HG03108 (cell line): Measurements from ENCODE around the gene KCTD18.

Experiments
- ATAC-seq: cut with Tn5 transposase; IDR thresholded peaks from one replicate; pipeline ENCODE4 v1.9.1; 2021; ENCODE audit warnings: moderate library complexity; ENCODE audit not compliant: unreplicated experiment

The KCTD18 gene

DNA sequence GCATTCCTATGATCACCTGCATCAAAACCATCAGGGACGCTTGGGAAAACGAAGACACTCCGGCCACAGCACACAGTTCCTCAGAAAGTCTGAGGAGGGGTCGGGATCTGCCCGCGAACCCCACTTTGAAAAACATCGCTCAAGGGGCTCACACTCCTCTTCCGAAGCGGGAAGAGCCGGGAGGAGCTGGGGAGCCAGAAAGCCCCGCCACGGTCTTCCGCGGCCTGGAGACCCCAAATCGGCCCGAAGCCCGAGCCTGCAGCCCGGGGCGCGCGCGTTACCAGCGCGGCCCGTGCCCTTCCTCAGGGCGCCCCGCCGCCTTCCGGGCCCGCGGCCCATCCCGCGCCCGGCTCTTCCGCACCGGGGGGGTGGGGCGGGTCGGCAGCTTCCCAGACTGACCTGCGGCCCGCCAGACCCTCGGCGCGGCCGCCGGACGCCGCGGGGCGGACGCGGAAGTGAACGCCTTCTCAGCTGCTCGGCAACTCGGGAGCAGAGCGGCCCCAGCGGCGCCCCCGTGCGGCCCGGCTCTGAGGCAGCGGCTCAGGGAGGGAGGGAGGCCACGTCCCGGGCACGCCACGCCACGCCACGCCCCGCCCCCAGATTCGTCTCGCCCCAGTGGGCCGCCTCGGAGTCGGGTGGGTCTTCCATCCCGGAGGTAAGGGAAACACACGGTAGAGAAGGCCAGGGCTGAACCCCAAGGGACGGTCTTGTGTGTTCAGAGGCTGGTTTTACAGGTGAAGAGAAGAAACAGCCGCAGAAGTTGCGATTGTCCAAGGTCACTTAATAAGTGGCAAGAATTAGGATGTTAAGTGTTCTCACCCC lies at the start of gene KCTD18:
TSS of gene KCTD18 (minus strand) at position 457 of the 822 bp plus-strand sequence. CDS start 3,052 bp downstream, outside the sequence.
- peak; percentile 99 for ATAC-seq

DNA sequence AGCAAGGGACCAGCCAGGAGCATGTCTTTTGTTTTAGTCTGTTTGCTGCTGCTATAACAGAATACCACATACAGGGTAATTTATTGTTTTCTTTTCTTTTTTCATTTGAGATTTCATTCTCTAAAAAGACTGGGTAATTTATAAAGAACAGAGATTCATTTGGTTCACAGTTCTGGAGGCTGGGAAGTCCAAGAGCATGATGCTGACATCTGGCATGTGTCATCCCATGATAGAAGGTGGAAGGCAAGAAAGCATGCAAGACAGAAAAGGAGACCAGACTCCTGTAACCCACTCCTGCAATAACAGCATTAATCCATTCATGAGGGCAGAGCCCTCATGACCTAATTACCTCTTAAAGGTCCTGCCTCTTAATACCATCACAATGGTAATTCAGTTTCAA lies 30.9 kb upstream of the KCTD18 start:
- ATAC-seq = no peak

DNA sequence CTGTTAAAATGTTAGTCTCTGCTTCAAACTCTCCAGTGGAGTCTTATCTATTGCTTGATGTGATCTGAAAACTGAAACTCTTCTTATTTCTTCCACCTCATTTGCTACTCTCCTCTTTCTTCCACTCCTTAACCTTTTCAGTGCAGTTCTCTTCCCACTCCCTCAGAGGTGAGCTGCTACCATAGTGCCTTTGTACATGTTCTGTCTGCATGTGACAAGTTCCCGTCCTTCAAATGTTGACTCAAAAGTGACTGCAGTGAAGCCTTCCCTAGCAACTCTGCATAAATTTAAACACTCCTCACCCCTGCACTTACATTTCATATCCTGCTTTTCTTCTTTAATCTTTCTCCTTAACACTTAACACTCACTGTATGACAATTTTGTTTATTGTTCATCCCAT lies 28.3 kb upstream of the KCTD18 start:
- ATAC-seq = no peak

DNA sequence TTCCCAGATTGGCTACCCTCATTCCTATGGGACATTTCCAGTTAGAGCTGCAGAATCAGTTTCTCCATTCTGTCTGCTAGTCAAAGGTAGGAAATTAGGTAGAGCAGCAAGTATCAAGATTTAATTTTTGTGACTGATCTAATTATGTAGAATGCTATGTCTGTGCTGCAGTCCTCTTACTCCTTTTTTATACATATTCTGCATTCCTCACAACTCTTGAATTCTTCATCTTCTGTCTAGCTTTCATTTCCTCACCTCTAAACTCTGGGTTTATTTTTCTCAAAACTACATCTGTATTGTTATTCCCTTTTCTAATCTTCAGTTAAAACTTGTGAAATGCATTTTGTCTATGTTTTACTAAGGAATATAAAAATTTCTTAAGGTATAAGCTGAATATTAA lies 24.7 kb upstream of the KCTD18 start:
- ATAC-seq = no peak

DNA sequence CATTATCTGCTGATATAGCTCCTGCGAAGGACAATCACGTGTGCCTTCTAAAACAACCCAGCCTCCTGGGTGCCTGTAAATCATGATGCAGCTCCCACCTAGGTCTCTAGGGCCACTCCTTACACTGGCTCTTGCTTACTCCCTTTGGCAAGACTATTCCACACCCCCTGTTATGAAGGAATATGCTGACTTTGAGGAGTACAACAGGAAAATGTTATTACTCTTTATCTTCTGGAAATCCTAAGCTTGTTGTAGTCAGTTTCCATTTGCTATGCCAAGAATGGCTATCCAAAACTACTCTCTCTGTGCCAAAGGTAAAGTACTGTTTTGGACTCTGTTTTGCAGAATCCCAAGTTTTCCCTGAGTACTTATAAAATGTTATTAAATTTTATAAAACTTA lies 23.9 kb upstream of the KCTD18 start:
- ATAC-seq = no peak

DNA sequence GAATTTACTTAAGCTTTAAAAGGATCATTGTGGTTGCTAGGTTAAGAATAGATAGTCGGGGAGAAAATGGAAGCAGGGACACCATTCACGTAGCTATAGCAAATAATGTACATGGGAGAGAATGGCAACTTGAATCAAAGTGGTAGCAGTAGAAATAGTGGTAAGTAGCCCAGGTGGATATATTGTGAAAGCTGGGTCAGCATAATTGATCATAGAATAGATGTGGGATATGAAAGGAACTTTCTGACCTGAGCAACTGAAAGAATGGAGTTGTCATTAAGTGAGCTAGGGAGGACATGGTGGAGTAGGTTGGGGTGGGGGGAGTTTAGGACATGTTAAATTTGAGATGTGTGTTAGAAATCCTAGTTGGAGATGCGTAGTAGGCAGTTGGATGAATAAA lies 18.4 kb upstream of the KCTD18 start:
- no peak for ATAC-seq

DNA sequence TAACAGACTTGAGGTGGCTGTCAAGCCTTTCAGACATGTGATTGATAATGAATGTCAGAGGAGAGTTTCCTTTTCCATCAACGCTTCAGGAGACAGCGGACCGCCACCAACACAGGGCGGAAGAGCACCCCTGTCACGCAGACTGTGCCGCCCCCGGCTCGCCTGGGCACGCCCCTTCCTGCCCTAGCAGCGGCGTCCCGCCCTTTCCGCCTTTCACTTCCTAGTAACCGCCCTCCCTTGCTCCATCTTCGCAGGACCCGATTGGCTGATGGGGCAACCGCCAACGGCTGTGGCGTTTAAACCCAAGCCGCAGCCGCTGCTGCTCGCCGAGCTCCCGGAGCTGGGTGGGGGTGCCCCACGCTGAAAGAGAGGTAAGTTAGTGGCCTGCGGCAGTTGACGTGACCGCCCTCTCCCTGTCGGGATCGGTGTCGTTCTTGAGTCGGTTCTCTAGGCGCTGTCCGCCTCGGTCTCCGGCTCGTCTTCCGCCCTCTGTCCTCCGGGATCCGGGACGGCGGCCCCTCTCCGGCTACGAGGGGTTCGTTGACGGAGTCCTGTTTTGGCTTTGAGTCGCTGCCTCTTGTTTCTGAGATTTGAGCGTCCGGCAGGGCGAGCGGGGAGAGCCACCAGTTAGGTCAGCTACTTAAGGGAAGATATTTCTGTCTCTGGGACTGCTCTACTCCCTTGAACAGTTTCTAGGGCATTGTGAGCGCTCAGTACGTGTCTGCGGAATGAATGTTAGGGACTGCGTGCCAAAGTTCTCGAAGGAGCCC lies 16.2 kb upstream of the KCTD18 start, which contains the start of gene SGO2:
TSS of gene SGO2 (plus strand) at position 326 of the 770 bp plus-strand sequence. CDS start 6,769 bp downstream, outside the sequence.
- ATAC-seq = peak; percentile 100

DNA sequence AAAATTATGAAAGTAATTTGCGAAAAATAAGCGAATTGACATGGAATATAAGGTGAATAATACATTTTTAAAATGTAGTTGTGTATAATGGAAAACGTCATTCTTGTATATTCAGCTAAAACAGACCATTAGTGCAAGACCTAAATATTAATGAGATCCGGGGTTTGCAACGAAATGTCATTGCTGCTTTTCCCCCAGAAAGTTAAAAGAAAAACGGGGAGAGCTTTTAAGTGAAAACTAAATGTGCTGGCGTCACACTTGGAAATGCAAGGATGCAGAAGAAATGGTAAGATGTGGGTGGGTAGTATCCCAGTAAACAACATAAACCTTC lies 15.6 kb upstream of the KCTD18 start:
- ATAC-seq = no peak

DNA sequence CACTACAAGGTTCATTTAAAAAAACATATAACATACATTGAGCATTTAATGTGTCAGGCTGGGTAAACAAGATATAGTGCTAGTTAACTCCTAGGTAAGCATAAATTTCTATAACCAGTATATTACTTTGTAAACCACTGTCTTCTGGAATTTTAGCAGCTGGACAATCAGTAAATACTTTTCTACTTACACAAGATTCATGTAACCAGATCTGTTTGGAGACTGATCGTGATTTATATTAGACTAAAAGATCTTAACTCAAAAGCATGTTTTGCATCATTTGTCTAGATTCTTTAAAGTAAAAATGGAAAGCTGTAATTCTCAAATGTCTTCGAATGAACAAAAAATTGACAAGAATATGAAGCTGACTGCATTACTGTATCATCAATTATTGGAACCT lies 15.2 kb upstream of the KCTD18 start:
- no peak for ATAC-seq

DNA sequence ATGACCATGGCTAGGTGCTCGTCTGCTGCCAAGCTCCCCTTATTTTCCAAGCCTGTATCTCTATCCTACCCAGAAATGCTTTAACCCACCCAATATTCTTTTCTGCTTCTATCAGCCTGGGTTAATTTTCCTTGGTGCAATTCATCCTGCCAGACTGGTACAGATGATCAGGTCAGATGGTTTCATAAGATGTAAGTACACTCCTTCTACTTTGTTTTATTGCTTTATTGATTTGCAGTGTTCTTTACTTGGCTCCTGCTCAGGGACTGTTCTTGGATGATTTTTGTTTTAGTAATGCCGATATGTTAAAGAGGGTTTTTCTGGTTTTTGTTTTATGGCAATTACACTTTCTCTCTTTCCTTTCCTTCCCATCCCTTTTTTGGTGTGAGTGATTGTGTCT lies 13.7 kb upstream of the KCTD18 start:
- ATAC-seq = no peak

DNA sequence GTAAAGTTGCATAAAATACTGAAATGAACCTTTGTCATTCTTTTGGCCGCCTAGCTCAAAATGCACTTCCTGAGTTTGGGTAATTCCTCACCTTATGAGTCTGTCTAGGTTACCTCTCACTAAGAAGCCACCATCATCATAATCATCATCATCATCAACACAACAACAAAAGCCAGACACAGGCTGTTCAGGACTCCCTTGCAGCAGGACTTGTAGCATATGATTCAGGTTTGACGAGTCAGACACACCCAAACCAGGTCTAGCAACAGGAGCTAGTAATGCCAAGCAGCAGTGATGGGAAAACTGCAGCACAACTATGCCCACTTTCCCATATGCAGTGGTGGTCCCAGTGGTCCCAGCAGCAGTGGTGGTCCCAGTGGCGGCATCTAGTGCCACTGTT lies 13.3 kb upstream of the KCTD18 start:
- no peak for ATAC-seq

DNA sequence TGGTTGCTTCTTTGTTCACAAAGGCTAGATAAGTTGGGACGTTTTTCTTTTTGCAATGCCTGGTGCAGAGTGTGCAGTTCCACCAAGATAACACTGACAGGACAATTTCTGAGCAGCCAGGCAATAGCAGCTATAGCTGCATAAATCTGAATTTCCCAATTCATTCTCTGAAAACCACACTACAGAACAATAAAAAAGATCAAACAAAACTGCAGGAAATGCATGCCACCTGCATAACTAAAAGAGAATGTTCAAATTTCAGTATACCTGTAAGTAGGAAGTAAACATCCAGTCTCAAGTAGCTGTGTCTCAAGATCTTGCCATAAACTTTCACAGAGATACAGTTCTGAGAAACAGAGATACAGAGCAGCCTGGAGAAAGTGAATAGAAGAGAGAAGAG lies 5.3 kb upstream of the KCTD18 start:
- ATAC-seq = no peak

DNA sequence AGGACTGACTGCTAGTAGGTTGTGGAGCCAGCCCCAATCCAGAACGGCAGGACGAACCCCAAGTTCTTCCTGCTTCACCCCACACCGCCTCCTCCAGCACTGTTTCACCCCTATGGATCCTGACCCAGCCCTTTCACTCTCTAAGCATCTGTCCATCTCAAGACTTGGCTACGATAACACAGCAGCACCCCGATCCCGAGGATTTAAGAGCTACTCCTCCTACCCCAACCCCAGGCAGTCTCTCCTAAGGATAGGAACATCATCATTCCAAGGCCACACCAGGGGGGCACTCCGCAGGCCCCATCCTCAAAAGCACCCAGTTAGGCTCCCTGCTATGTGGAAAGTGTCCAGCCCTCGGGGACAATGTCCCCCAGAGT lies 645 bp downstream of the KCTD18 start:
- ATAC-seq = no peak

DNA sequence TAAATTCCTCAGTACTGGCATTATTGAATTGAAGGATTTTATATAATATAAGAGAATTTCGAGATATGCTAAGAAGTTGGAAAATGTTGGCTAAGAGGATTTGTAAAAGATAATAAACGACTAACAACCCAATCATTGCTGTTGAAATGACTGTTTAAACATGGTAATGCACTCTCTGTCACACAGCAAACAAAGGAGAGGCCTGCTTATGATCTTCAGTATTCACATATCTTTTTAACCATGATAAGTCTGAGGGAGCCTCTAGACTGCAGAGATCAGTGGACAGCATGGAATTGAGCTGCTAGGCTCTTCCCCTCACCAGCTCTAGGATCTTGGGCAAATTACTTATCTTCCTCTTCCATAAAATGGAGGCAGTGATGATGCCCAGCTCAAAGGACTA lies 2.7 kb downstream of the KCTD18 start:
- no peak for ATAC-seq

DNA sequence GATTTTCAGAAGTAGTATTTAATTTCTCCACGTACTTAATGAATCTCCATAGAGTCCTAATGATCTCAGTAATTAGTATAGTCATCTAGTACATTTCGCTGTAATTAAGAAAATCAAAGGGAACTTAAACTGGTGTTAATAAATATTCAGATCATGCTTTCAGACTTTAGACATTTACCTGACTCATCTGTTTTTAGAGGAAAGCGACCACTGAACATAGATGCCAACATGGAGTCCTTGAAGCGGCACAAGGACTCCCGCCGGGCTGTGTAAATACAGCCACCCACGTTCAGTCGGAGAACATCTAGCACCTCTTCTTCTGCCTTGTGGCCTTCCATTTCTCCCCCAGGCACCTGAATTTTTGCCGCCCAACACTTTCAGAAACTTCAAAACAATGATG lies 3.2 kb downstream of the KCTD18 start:
- no peak for ATAC-seq

DNA sequence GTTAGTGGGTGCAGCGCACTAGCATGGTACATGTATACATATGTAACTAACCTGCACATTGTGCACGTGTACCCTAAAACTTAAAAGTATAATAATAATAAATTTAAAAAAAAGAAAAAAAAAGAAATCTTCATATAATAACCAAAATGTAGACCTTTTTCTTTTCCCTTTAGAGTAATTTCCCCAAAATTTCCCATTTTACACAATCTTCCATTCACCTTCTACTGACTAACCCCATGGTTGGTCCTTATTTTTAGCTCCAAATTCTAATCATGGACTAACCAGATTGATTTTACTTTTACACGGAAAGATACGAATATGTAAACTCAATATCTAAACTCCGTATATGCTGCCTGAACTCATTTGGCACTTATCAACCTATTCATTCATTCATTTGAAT lies 7.7 kb downstream of the KCTD18 start:
- no peak for ATAC-seq

DNA sequence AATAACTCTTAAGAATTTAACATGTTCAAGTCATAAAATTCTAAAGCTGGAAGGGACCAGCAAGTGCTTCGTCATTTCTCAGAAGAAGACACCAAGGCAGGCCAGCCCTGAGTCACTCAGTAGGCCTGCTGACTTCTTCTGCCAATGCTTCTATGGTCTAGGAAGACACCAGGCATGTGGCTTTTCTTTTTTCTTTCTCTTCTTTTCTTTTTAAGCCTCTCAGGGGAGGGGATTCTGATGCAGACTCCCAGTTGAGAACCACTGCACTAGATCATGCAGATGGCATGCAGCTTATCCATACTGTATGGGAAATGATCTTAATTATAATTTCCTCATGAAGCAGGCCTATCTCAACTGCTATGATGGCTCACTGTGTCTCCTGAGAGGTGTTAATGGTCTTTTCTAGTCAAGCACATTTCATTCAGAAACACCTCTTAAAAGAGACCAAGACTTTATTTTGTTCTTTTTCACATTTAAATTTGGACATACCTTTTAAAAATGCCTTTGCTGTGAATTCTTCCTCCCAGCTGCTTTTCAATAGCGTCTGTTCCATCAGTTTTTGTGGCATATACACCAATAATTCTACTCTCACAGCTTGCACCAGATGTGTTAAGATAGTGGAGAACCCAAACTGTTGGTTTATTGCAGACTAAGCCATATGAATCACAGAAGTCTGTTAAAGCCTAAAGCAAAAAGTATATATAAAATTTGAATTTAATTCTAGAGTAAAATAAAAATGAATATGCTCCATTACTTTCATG lies 11.3 kb downstream of the KCTD18 start:
- no peak for ATAC-seq

DNA sequence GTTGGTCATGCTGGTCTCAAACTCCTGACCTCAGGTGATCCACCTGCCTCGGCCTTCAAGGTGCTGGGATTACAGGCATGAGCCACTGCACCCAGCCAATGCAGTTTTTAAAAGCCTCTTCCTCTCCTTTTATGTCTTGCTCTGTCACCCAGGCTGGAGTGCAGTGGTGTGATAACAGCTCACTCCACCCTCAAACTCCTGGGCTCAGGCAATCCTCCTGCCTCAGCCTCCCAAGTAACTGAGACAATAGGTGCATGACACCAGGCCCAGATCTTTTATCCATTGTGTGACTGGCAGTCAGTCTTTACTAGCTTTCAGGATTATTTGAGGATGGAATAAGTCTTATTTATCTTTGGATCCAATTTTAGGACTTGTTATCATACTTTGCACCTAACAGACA lies 13.2 kb downstream of the KCTD18 start:
- no peak for ATAC-seq

DNA sequence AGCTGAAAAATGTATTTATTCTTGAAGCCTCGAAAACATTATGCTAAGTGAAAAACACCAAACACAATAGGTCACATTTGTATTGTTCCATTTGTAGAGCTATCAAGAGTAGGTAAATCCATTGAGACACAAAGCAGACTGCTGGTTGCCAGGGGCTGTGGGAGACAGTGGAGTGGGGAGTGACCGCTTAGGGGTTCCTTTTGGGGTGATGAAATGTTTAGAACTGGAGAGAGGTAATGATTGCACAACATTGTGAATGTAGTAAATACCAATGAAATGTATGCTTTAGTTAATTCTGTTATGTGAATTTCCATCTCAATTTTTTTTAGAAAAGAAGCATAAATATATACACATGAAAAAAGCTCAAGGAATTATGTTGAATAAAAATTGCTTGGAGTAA lies 15.8 kb downstream of the KCTD18 start:
- no peak for ATAC-seq

DNA sequence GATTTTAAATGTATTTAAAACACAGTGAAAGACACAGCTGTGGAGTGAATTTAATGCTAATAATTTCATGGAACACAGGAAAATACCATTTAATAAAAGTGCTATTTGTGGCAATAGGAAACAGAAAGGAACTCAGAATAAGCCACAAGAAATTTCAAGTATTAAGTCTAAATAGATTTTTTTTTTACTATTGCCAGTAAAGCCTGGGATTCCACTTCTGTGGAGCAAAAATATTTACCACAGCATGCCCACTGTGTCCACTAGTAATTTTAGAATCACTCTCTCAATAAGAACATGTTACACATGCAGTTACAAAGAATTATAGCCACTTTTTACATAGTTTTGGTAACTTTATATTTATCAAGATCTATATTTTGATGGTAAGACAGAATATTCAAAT lies 17.2 kb downstream of the KCTD18 start:
- ATAC-seq = no peak

DNA sequence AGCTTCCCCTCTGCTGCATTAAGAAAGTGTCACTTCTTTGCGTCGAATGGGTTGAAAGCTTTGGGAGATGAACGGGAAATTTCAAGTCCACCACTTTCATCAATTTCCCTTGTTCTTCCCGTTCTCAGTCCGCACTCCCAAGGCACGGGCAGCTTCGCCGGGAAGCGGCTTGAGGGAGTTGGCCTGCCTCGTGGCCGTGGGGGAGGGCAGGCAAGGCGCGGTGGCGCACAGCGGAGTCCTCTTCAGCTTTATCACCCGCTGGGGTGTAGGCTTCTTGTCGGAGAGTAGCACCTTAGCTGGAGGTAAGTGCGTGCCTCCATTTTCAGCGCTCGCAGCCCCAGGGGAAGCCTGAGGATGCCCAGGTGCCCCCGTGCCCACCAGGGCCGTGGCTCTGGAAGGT lies 19.9 kb downstream of the KCTD18 start:
- ATAC-seq = no peak

DNA sequence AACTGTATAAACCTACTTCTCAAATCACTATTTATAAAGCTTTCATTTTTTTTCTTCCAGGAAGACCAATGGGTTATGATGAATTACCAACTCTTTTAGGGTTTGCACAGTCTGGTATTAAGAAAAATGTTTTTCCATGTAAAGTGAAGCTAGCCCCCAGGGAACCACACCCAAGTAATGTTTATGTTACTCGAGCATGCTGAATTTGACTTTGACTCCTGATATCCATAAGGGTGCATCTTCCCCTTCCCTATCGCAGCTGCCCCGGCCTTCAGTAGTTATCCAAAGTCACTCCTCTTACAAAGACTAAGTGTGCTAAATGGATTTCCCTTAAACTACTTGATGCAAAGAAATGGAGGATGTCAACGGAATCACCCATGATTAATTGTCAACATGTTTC lies 21.7 kb downstream of the KCTD18 start:
- no peak for ATAC-seq
